GM12892 (cell line): ENCODE measurements around the gene MBNL1.

Experiments used
- POLR2AphosphoS5 ChIP-seq: IDR thresholded peaks from 2 replicates; pipeline ENCODE4 v1.6.1; 2011; ENCODE audit warnings: low read depth, low read length, control low read depth
- TAF1 ChIP-seq: IDR thresholded peaks from 2 replicates; pipeline ENCODE4 v1.6.1; 2011; ENCODE audit warnings: low read depth, mild to moderate bottlenecking, control low read depth, low read length, borderline replicate concordance

GRCh38 chr3:152296382-152296781 lies 27.7 kb downstream of the MBNL1 start:
- TF ChIP-seq POLR2AphosphoS5 (no peak), TAF1 (no peak)
